Gastroesophageal sphincter (tissue), 3 donors: ENCODE measurements around the gene DDX1.

ENCODE experiments used
- CTCF ChIP-seq, 4 experiments: fragments of 200-600 bp in 2 of 4; fragments of 450-650 bp in 2 of 4; sonication (generic) in 1 of 4; IDR thresholded peaks; one replicate each; pipeline ENCODE4 v1.5.1; 2017 to 2019; ENCODE audit warnings: antibody characterized with exemption in 4 of 4, mild to moderate bottlenecking in 2 of 4, moderate library complexity in 2 of 4
- EP300 ChIP-seq: sonication (generic); formaldehyde crosslinking; IDR thresholded peaks from one replicate; pipeline ENCODE4 v1.6.1; 2017; ENCODE audit warnings: antibody characterized with exemption, mild to moderate bottlenecking
- POLR2A ChIP-seq, 2 donors: fragments of 450-650 bp; IDR thresholded peaks; one replicate each; pipeline ENCODE4 v1.6.1; 2017; ENCODE audit warnings: antibody characterized with exemption in 2 of 2, mild to moderate bottlenecking in 2 of 2, moderate library complexity in 1 of 2
- POLR2AphosphoS5 ChIP-seq: sonication (generic); formaldehyde crosslinking; IDR thresholded peaks from one replicate; pipeline ENCODE4 v1.6.1; 2017; ENCODE audit warnings: antibody characterized with exemption

- TF ChIP-seq CTCF (IDR thresholded peaks at IDR 0.05) (no peak), POLR2AphosphoS5 (no peak), POLR2A (IDR thresholded peaks at IDR 0.05) (no peak), EP300 (no peak)
Observed at GRCh38 chr2:15622614-15623480, 31.2 kb downstream of the DDX1 start.
